H1 (cell line): ENCODE data around the gene RBM38. TPM values are rescaled to one million over a fixed set of nuclear protein-coding genes. Genes with fewer than 3 reads are reported as not detected.

Experiments used
- CREB1 ChIP-seq: IDR thresholded peaks from 2 replicates; pipeline ENCODE4 v1.6.1; 2012; ENCODE audit warnings: inconsistent platforms
- E2F6 ChIP-seq: IDR thresholded peaks from 2 replicates; pipeline ENCODE4 v1.6.1; 2012; ENCODE audit warnings: inconsistent platforms
- HDAC6 ChIP-seq: IDR thresholded peaks from one replicate; pipeline ENCODE4 v1.7.1; 2012; ENCODE audit warnings: low read depth, mild to moderate bottlenecking, inconsistent platforms, low read length, moderate library complexity
- MAX ChIP-seq: IDR thresholded peaks from 2 replicates; pipeline ENCODE4 v1.6.1; 2012; ENCODE audit warnings: inconsistent platforms
- TAF1 ChIP-seq: IDR thresholded peaks from 2 replicates; pipeline ENCODE4 v1.6.1; 2011; ENCODE audit warnings: mild to moderate bottlenecking, low read depth, low read length
- TCF12 ChIP-seq: IDR thresholded peaks from 2 replicates; pipeline ENCODE4 v1.6.1; 2011; ENCODE audit warnings: low read depth, mild to moderate bottlenecking, low read length
- USF2 ChIP-seq: IDR thresholded peaks from 2 replicates; pipeline ENCODE4 v1.6.1; 2011; ENCODE audit warnings: low read length, improper control_type of control experiment
- polyA plus RNA-seq, 7 experiments: library from polyadenylated mRNA; depleted of rRNA in 3 of 7; stranded (reverse) in 5 of 7; unstranded in 2 of 7; fragments of >200 nt in 5 of 7; fragments of 200-250 nt in 2 of 7; gene quantifications; 1 replicate in 5 of 7; 2 replicates in 1 of 7; 4 replicates in 1 of 7; pipeline versions ENCODE4 v1.2.1 to v1.2.3, GENCODE V29; 2011 to 2013; ENCODE audit warnings: missing spikeins in 2 of 7, mixed read lengths in 2 of 7
- total RNA-seq: library from RNA; stranded (reverse); fragmentation: NEBNext Ultra II Directional; extraction: Animal tissue kit (Norgen Biotek cat#: 25700); gene quantifications from 2 replicates; pipeline ENCODE4 v1.2.1, GENCODE V29; 2021

RBM38 gene
- total and polyA plus RNA-seq, 2 of the 8 experiments (the other 6 are each of a cell fraction or from before 2014, with no cell fraction given): 57.7 to 109 TPM

GRCh38 chr20:57369596-57369995 is 21.6 kb upstream of the RBM38 start (continued):
- no peak for TF ChIP-seq USF2
- TF ChIP-seq TCF12: no peak
- TF ChIP-seq TAF1: no peak
- TF ChIP-seq MAX: no peak
- no peak for TF ChIP-seq E2F6
- TF ChIP-seq HDAC6: no peak
- TF ChIP-seq CREB1: no peak
